Spleen (tissue), 11 donors: ENCODE measurements around the gene ERGIC1. TPM values are rescaled to one million over a fixed set of nuclear protein-coding genes. Genes with fewer than 3 reads are reported as not detected.
A peak's percentile ranks its signal among the peaks of the same experiment; 100 is the strongest.

Experiments used
- DNase-seq: peaks from one replicate; pipeline ENCODE4 v3.0.0-alpha.2; 2020
- H3K27ac ChIP-seq, 8 donors: fragments of 200-600 bp; sonication (generic) in 7 of 8; 1 replicate in 4 of 8; 2 replicates in 4 of 8; pipeline versions ENCODE4 v1.5.0 to v1.8.0; 2016 to 2021; ENCODE audit warnings: inconsistent platforms in 4 of 8, mild to moderate bottlenecking in 4 of 8, moderate library complexity in 1 of 8
- H3K27me3 ChIP-seq, 7 donors: fragments of 200-600 bp; sonication (generic) in 6 of 7; replicated peaks in 1 of 7; 1 replicate in 4 of 7; 2 replicates in 3 of 7; pipeline versions ENCODE4 v1.5.0 to v1.8.0; 2016 to 2021; ENCODE audit warnings: inconsistent platforms in 3 of 7, mild to moderate bottlenecking in 1 of 7
- H3K36me3 ChIP-seq, 6 donors: fragments of 200-600 bp; sonication (generic) in 5 of 6; 1 replicate in 4 of 6; 2 replicates in 2 of 6; pipeline versions ENCODE4 v1.5.0 to v1.8.0; 2016 to 2021; ENCODE audit warnings: inconsistent platforms in 2 of 6
- H3K4me1 ChIP-seq, 6 donors: fragments of 200-600 bp; sonication (generic) in 5 of 6; 1 replicate in 3 of 6; 2 replicates in 3 of 6; pipeline versions ENCODE4 v1.5.0 to v1.8.0; 2016 to 2021; ENCODE audit warnings: inconsistent platforms in 3 of 6
- H3K4me3 ChIP-seq, 8 donors: fragments of 200-600 bp; sonication (generic) in 7 of 8; 1 replicate in 4 of 8; 2 replicates in 4 of 8; pipeline versions ENCODE4 v1.5.0 to v1.8.0; 2016 to 2021; ENCODE audit warnings: inconsistent platforms in 4 of 8, mild to moderate bottlenecking in 4 of 8, moderate library complexity in 2 of 8
- H3K9me3 ChIP-seq, 8 donors: fragments of 200-600 bp; sonication (generic) in 7 of 8; 1 replicate in 4 of 8; 2 replicates in 4 of 8; pipeline versions ENCODE4 v1.5.0 to v1.8.0; 2016 to 2021; ENCODE audit warnings: inconsistent platforms in 4 of 8
- CTCF ChIP-seq, 11 experiments: fragments of 200-600 bp in 7 of 11; fragments of 450-650 bp in 4 of 11; sonication (generic) in 4 of 11; IDR thresholded peaks in 8 of 11; conservative IDR thresholded peaks in 3 of 11; 1 replicate in 7 of 11; 2 replicates in 4 of 11; pipeline versions ENCODE4 v1.4.0 to v1.8.0; 2016 to 2021; ENCODE audit warnings: antibody characterized with exemption in 11 of 11, inconsistent platforms in 4 of 11, mild to moderate bottlenecking in 1 of 11
- POLR2A ChIP-seq, 3 donors: fragments of 450-650 bp; IDR thresholded peaks; one replicate each; pipeline ENCODE4 v1.5.1; 2017; ENCODE audit warnings: antibody characterized with exemption in 3 of 3, mild to moderate bottlenecking in 1 of 3
- POLR2AphosphoS5 ChIP-seq, 3 donors: sonication (generic); formaldehyde crosslinking; IDR thresholded peaks; one replicate each; pipeline ENCODE4 v1.5.1; 2017; ENCODE audit warnings: antibody characterized with exemption in 3 of 3
- WGBS, 5 donors: extraction: QIAGEN DNeasy Blood & Tissue Kit in 3 of 5; methylation state at CpG; one replicate each; pipeline versions ENCODE4 v1.1.5 to v1.1.7; 2013 to 2018; 5-methylcytosine and 5-hydroxymethylcytosine counted together
- intact Hi-C: fragments of 100-400 bp; cut with DNase I; formaldehyde crosslinking; loops from one replicate; pipeline ENCODE4 v1.15.0; 2023; ENCODE audit warnings: low total_unique reads
- polyA plus RNA-seq, 3 donors: library from polyadenylated mRNA; stranded (reverse); fragments of 200-250 nt; gene quantifications; one replicate each; pipeline ENCODE4 v1.2.1, GENCODE V29; 2013
- total RNA-seq, 7 donors: library from RNA; depleted of rRNA in 3 of 7; stranded (reverse); fragments of >200 nt in 3 of 7; fragmentation: NEBNext Ultra II Directional in 4 of 7; extraction: Animal tissue kit (Norgen Biotek cat#: 25700) in 4 of 7; gene quantifications; one replicate each; pipeline versions ENCODE4 v1.1.0 to v1.2.1, GENCODE V29; 2016 to 2021
- donor health status: healthy with polysubstance abuse.
- donor health status: DM: no; HTN: no; CAD: no; lungs with moderate emphysema.
- donor health status: DM: no; HTN: no; CAD: no.
- donor health status: Bipolar disorder and iron deficiency.
- donor health status: healthy.
- donor health status: DM: no; HTN: no; CAD: no.
- donor health status: DM: yes; HTN: yes; CAD: no.

The ERGIC1 gene
- total and polyA plus RNA-seq, 10 donors = 36.9 to 166 (median 125) TPM

DNA sequence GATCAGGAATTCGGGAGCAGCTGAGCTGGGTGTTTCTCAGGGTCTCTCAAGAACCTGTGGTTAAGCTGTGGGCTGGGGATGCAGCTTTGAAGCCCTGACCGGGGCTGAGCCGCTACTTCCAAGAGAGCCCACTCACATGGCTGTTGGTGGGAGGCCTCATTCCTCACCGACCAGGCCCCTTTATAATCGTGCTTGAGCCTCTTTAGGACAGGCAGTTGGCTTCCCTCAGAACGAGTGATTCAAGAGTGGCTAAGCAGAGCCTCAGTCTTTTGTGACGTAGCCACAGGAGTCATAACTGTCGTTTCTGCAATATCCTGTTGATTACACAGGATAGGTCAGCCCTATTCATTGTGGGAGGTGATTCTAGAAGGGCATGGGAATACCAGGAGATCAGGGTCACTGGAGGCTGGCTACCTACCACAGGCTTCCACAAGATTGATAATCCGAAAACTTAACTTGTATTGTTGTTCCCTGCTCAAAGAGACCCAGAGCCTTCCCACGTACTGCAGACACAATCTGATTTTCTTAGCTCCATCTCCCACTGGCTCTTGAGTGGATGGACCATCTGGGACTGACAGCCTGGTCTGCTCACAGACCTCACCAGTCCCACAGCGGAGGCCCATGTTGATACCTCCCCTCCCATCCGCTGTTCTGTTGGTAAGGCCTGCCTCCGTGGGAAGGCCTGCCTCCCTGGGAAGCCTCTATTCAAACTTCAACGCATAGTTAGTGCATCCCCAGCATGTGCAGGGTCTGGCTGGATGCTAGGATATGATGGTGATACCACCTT, 3.0 kb upstream of the ERGIC1 start:
- intact Hi-C loops = no loop called here
- Histone ChIP-seq H3K4me3 (no peak overlapping the region), H3K27ac (peak overlapping the region in 4 of 8 donors; percentile 20 to 94 (median 60)), H3K9me3 (peaks cover 0 to 9% (median 4%) of the 10 kb centered on the region in 8 donors), H3K36me3 (no peaks in the 10 kb centered on the region), H3K27me3 (no peaks in the 10 kb centered on the region), H3K4me1 (peaks cover 19 to 37% (median 26%) of the 10 kb centered on the region in 6 donors)
- no peak for DNase-seq
- 71 to 86% (median 73%) methylated on average over 12 to 14 of the region's 14 CpGs for WGBS, 5 donors
- TF ChIP-seq POLR2AphosphoS5 (IDR thresholded peaks at IDR 0.05) (peak in 1 of 3 donors; percentile 23), CTCF (IDR thresholded peaks at IDR 0.05 in 8 of 11, conservative IDR thresholded peaks at IDR 0.05 in 3 of 11) (no peak)

DNA sequence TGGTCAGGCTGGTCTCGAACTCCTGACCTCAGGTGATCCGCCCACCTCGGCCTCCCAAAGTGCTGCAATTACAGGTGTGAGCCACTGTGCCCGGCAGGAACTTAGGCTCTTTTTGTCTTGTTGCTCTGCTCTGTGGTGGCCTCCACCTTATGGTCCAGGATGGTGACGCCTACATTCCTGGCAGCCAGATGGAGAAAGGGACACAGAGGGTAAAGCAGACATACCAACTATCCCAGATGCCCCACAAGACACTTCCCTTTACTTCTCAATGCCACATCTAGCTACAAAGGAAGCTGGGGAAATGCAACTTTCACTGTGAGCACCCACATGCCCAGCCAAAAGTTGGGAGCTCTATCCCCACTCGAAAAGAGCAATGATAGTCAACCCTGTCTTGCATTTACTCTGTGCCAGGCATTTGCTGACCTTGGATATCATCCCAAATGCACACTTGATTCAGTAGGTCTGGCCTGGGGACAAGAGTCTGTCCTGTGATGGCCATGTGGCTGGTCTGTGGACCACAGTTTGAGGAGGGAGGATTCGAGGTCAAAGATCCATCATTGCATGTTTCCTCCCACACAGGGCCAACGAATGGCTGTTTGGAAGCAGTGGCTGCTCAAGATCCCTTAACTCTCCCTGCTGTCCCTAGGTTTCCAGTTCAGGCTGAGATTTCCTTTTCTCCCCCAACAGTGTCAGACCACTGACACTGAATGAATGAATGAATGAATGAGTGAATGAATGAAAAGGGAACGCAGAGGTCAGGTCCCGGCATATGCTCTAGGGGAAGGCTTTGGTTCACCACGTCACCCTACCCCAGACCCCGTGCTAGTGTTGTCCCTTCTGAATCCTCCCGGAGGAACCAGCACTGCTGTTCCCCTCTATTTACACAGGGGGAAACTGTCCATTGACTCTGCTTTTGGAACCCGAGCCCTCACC, 1.4 kb upstream of the ERGIC1 start:
- intact Hi-C loops = no loop called here
- Histone ChIP-seq H3K36me3 (peaks cover 0 to 6% (median 0%) of the 10 kb centered on the region in 6 donors), H3K4me3 (peak overlapping the region in 1 of 8 donors; percentile 92), H3K9me3 (no peaks in the 10 kb centered on the region), H3K27ac (peak overlapping the region; percentile 77 to 94 (median 91)), H3K4me1 (peaks cover 35 to 53% (median 42%) of the 10 kb centered on the region in 6 donors), H3K27me3 (no peaks in the 10 kb centered on the region)
- TF ChIP-seq CTCF (IDR thresholded peaks at IDR 0.05 in 8 of 11, conservative IDR thresholded peaks at IDR 0.05 in 3 of 11) (no peak), POLR2A (IDR thresholded peaks at IDR 0.05) (no peak), POLR2AphosphoS5 (IDR thresholded peaks at IDR 0.05) (peak in 2 of 3 donors; percentile 36 to 59)
- DNase-seq = no peak
- WGBS, 5 donors = 67 to 79% (median 74%) methylated on average over 13 to 14 of the region's 14 CpGs

DNA sequence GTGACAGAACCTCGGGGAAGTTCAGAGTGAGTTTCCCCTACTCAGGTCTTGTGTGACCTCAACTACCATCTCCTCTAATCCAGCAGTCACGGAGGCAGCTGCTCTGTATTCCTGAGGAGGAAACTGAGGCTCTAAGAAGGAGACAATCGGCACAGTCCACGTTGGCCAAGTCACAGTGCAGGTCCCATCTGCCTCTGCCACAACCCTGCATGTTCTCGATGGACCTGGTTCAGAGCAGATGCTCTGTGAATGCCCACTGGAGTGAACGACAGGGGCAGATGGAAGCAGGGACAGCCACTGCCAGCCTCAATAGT, 722 bp upstream of the ERGIC1 start:
- intact Hi-C loops = no loop called here
- TF ChIP-seq POLR2AphosphoS5 (IDR thresholded peaks at IDR 0.05) = no peak
- no peak for TF ChIP-seq CTCF (IDR thresholded peaks at IDR 0.05 in 8 of 11, conservative IDR thresholded peaks at IDR 0.05 in 3 of 11)
- TF ChIP-seq POLR2A (IDR thresholded peaks at IDR 0.05) = no peak
- H3K4me1 ChIP-seq = peaks cover 42 to 60% (median 49%) of the 10 kb centered on the region in 6 donors
- peak overlapping the region; percentile 77 to 94 (median 91) for H3K27ac ChIP-seq
- WGBS, 5 donors = 52 to 70% (median 63%) methylated on average over 4 to 6 of the region's 6 CpGs
- H3K4me3 ChIP-seq = peak overlapping the region in 6 of 8 donors; percentile 69 to 92 (median 86)
- no peaks in the 10 kb centered on the region for H3K27me3 ChIP-seq
- H3K9me3 ChIP-seq = no peaks in the 10 kb centered on the region
- DNase-seq = no peak
- peaks cover 0 to 11% (median 0%) of the 10 kb centered on the region in 6 donors for H3K36me3 ChIP-seq
